ENCODE data around the gene CRKL.

GRCh38 chr22:20970939-20971657, 53.9 kb downstream of the CRKL start:
- TF ChIP-seq POLR2A (IDR thresholded peaks at IDR 0.05) (no peak), CTCF (IDR thresholded peaks at IDR 0.05) (no peak)

All from testis (tissue), 2 donors.